ENCODE results near the gene PRPSAP1.

The PRPSAP1 gene

GRCh38 chr17:76266244-76266938 is 87.3 kb downstream of the PRPSAP1 start:
- DNase-seq (ENCODE audit: low read depth, low spot score), result peak; percentile 73

GRCh38 chr17:76265624-76266243 is 88.0 kb downstream of the PRPSAP1 start:
- peak; percentile 47 for DNase-seq (ENCODE audit: low read depth, low spot score)

GRCh38 chr17:76264755-76265623 is 88.7 kb downstream of the PRPSAP1 start, which contains the start of gene UBALD2:
UBALD2 (plus strand) TSS chr17:76265348; CDS start chr17:76265506, 158 bp downstream.
- DNase-seq (ENCODE audit: low read depth, low spot score), result peak; percentile 100

GRCh38 chr17:76264425-76264754 is 89.3 kb downstream of the PRPSAP1 start:
- DNase-seq (ENCODE audit: low read depth, low spot score), result peak; percentile 4

- DNase-seq (ENCODE audit: low read depth, low spot score), result no peak
Measured at GRCh38 chr17:76263896-76264295, 89.8 kb downstream of the PRPSAP1 start.

GRCh38 chr17:76262732-76263344 is 90.9 kb downstream of the PRPSAP1 start:
- DNase-seq (ENCODE audit: low read depth, low spot score), result peak; percentile 54

GRCh38 chr17:76261421-76262215 is 92.1 kb downstream of the PRPSAP1 start:
- DNase-seq (ENCODE audit: low read depth, low spot score), result no peak

GRCh38 chr17:76260669-76261068 is 93.0 kb downstream of the PRPSAP1 start:
- DNase-seq (ENCODE audit: low read depth, low spot score), result no peak

GRCh38 chr17:76260220-76260619 is 93.5 kb downstream of the PRPSAP1 start:
- DNase-seq (ENCODE audit: low read depth, low spot score), result no peak
